Measurements from ENCODE around the gene PCDH8.

- no peak for TF ChIP-seq EZH2 (IDR thresholded peaks at IDR 0.05; ENCODE audit: insufficient read depth, poor library complexity, severe bottlenecking)
- TF ChIP-seq EZH2phosphoT487 (IDR thresholded peaks at IDR 0.05; ENCODE audit: insufficient read depth, low read depth), result no peak
Measured at GRCh38 chr13:52847682-52848432, 583 bp downstream of the PCDH8 start.

All from GM23248 (cell line).